Glutamatergic neuron (in vitro differentiated cells): ENCODE measurements around the gene SHH. TPM values are rescaled to one million over a fixed set of nuclear protein-coding genes. Genes with fewer than 3 reads are reported as not detected.
A peak's percentile ranks its signal among the peaks of the same experiment; 100 is the strongest.

Experiments
- DNase-seq: peaks from one replicate; pipeline ENCODE4 v3.0.0; 2022
- H3K27ac Mint-ChIP-seq: one replicate; pipeline ENCODE4 v1.8.0; 2020; ENCODE audit warnings: mild to moderate bottlenecking, mixed read lengths, inconsistent platforms; ENCODE audit not compliant: unreplicated experiment
- H3K27me3 Mint-ChIP-seq: one replicate; pipeline ENCODE4 v1.8.0; 2020; ENCODE audit warnings: mild to moderate bottlenecking, moderate library complexity, mixed read lengths, inconsistent platforms; ENCODE audit not compliant: unreplicated experiment
- H3K36me3 Mint-ChIP-seq: one replicate; pipeline ENCODE4 v1.8.0; 2020; ENCODE audit warnings: mild to moderate bottlenecking, mixed read lengths, inconsistent platforms; ENCODE audit not compliant: unreplicated experiment
- H3K4me1 Mint-ChIP-seq: one replicate; pipeline ENCODE4 v1.8.0; 2020; ENCODE audit warnings: mild to moderate bottlenecking, low read depth, mixed read lengths, inconsistent platforms; ENCODE audit not compliant: unreplicated experiment
- H3K4me3 Mint-ChIP-seq: one replicate; pipeline ENCODE4 v1.8.0; 2020; ENCODE audit warnings: mild to moderate bottlenecking, mixed read lengths, inconsistent platforms; ENCODE audit not compliant: unreplicated experiment
- H3K9me3 Mint-ChIP-seq: one replicate; pipeline ENCODE4 v1.8.0; 2020; ENCODE audit warnings: mild to moderate bottlenecking, moderate library complexity, mixed read lengths, inconsistent platforms; ENCODE audit not compliant: unreplicated experiment
- CTCF ChIP-seq: fragments of 200-600 bp; sonication (generic); IDR thresholded peaks from one replicate; pipeline ENCODE4 v1.5.0; 2021; ENCODE audit not compliant: partially characterized antibody, unreplicated experiment
- total RNA-seq: library from RNA; stranded (reverse); fragmentation: NEBNext Ultra II Directional; extraction: Animal tissue kit (Norgen Biotek cat#: 25700); gene quantifications from one replicate; pipeline ENCODE4 v1.2.1, GENCODE V29; 2021; ENCODE audit not compliant: unreplicated experiment

Gene SHH
- total RNA-seq, 1 donor from 2014 or later: not detected

- Mint-ChIP-seq H3K4me3 (peak overlapping the region; percentile 69), H3K27me3 (peaks cover 21% of the 10 kb centered on the region), H3K36me3 (no peaks in the 10 kb centered on the region), H3K4me1 (no peaks in the 10 kb centered on the region), H3K27ac (no peak overlapping the region), H3K9me3 (no peaks in the 10 kb centered on the region)
- TF ChIP-seq CTCF: no peak
- no peak for DNase-seq
These were observed 7.8 kb downstream of the SHH start for GRCh38 chr7:155804431-155804831.

GRCh38 chr7:155803418-155804376 is 8.6 kb downstream of the SHH start:
- no peak overlapping the region for H3K27ac Mint-ChIP-seq
- no peaks in the 10 kb centered on the region for H3K4me1 Mint-ChIP-seq
- peak; percentile 50 for DNase-seq
- TF ChIP-seq CTCF: no peak
- no peaks in the 10 kb centered on the region for H3K36me3 Mint-ChIP-seq
- H3K27me3 Mint-ChIP-seq: peaks cover 21% of the 10 kb centered on the region
- H3K9me3 Mint-ChIP-seq: no peaks in the 10 kb centered on the region
- H3K4me3 Mint-ChIP-seq: peak overlapping the region; percentile 88

- Mint-ChIP-seq H3K27me3 (peaks cover 23% of the 10 kb centered on the region), H3K4me1 (no peaks in the 10 kb centered on the region), H3K27ac (no peak overlapping the region), H3K9me3 (peaks cover 3% of the 10 kb centered on the region), H3K36me3 (no peaks in the 10 kb centered on the region), H3K4me3 (no peak overlapping the region)
- DNase-seq: no peak
- TF ChIP-seq CTCF: no peak
These were observed 9.3 kb downstream of the SHH start for GRCh38 chr7:155802906-155803417.

- peaks cover 22% of the 10 kb centered on the region for H3K27me3 Mint-ChIP-seq
- no peaks in the 10 kb centered on the region for H3K4me1 Mint-ChIP-seq
- no peak overlapping the region for H3K4me3 Mint-ChIP-seq
- H3K36me3 Mint-ChIP-seq: no peaks in the 10 kb centered on the region
- no peak for TF ChIP-seq CTCF
- no peak for DNase-seq
- no peak overlapping the region for H3K27ac Mint-ChIP-seq
- H3K9me3 Mint-ChIP-seq: peaks cover 3% of the 10 kb centered on the region
These were observed 10.0 kb downstream of the SHH start for GRCh38 chr7:155802291-155802690.

- no peaks in the 10 kb centered on the region for H3K36me3 Mint-ChIP-seq
- no peak overlapping the region for H3K4me3 Mint-ChIP-seq
- peaks cover 18% of the 10 kb centered on the region for H3K27me3 Mint-ChIP-seq
- DNase-seq: no peak
- no peak overlapping the region for H3K27ac Mint-ChIP-seq
- peaks cover 3% of the 10 kb centered on the region for H3K9me3 Mint-ChIP-seq
- no peak for TF ChIP-seq CTCF
- H3K4me1 Mint-ChIP-seq: no peaks in the 10 kb centered on the region
These were observed 11.5 kb downstream of the SHH start for GRCh38 chr7:155800741-155801267.
